HG03060 (cell line): ENCODE results near the gene GSX2.
"Not testable (repeated sequence)": the region's sequence is repeated elsewhere in the genome, so short reads cannot be mapped to it uniquely, and the experiment has no call there.

Experiments
- ATAC-seq: cut with Tn5 transposase; IDR thresholded peaks from one replicate; pipeline ENCODE4 v1.9.1; 2021; ENCODE audit warnings: low read depth, moderate number of reproducible peaks; ENCODE audit not compliant: unreplicated experiment

GSX2 gene

GRCh38 chr4:54101190-54102041, 1.5 kb downstream of the GSX2 start:
- no peak for ATAC-seq

- ATAC-seq: no peak
Measured at GRCh38 chr4:54102531-54103106, 2.7 kb downstream of the GSX2 start.

- ATAC-seq: no peak
Measured at GRCh38 chr4:54103190-54103574, 3.2 kb downstream of the GSX2 start.

GRCh38 chr4:54104907-54105306, 4.9 kb downstream of the GSX2 start:
- no peak for ATAC-seq

- no peak for ATAC-seq
Measured at GRCh38 chr4:54107951-54108748, 8.2 kb downstream of the GSX2 start.

GRCh38 chr4:54109241-54110018, 9.5 kb downstream of the GSX2 start:
- no peak for ATAC-seq

- no peak for ATAC-seq
Measured at GRCh38 chr4:54110019-54110416, 10.1 kb downstream of the GSX2 start.

- ATAC-seq: not testable (repeated sequence)
Measured at GRCh38 chr4:54113206-54113605, 13.2 kb downstream of the GSX2 start.

- not testable (repeated sequence) for ATAC-seq
Measured at GRCh38 chr4:54116246-54116645, 16.3 kb downstream of the GSX2 start.

GRCh38 chr4:54118850-54119589, 19.1 kb downstream of the GSX2 start:
- no peak for ATAC-seq

- no peak for ATAC-seq
Measured at GRCh38 chr4:54120518-54120917, 20.6 kb downstream of the GSX2 start.

- ATAC-seq: no peak
Measured at GRCh38 chr4:54127660-54128059, 27.7 kb downstream of the GSX2 start.

GRCh38 chr4:54128694-54129093, 28.7 kb downstream of the GSX2 start:
- not testable (repeated sequence) for ATAC-seq

- no peak for ATAC-seq
Measured at GRCh38 chr4:54139332-54139731, 39.4 kb downstream of the GSX2 start.

GRCh38 chr4:54140287-54140686, 40.3 kb downstream of the GSX2 start:
- no peak for ATAC-seq

- ATAC-seq: no peak
Measured at GRCh38 chr4:54144199-54144598, 44.2 kb downstream of the GSX2 start.

- ATAC-seq: no peak
Measured at GRCh38 chr4:54144661-54145171, 44.8 kb downstream of the GSX2 start.

GRCh38 chr4:54146139-54146538, 46.2 kb downstream of the GSX2 start:
- no peak for ATAC-seq

- no peak for ATAC-seq
Measured at GRCh38 chr4:54149323-54149722, 49.4 kb downstream of the GSX2 start.
